ENCODE measurements around the gene PLEKHM1. TPM values are rescaled to one million over a fixed set of nuclear protein-coding genes. Genes with fewer than 3 reads are reported as not detected.
"Not testable (repeated sequence)": the region's sequence is repeated elsewhere in the genome, so short reads cannot be mapped to it uniquely, and the experiment has no call there.

The PLEKHM1 gene
- total and polyA plus RNA-seq, 4 experiments from 2014 or later: 6.8 to 92.5 (median 50.9) TPM

GRCh38 chr17:45449708-45450329 is 40.7 kb downstream of the PLEKHM1 start:
- H3K36me3 ChIP-seq (ENCODE audit: insufficient read depth, low read length); H3K27me3 ChIP-seq (ENCODE audit: insufficient read depth, low read length); CTCF ChIA-PET (ENCODE audit: partially characterized antibody); H3K27ac ChIP-seq (ENCODE audit: low read depth, low read length); H3K4me1 ChIP-seq (ENCODE audit: insufficient read depth, low read length); POLR2A ChIA-PET (ENCODE audit: partially characterized antibody); H3K27me3 Mint-ChIP-seq; H3K9me3 Mint-ChIP-seq; H3K4me3 Mint-ChIP-seq; H3K9me3 ChIP-seq (ENCODE audit: control insufficient read depth in 1 of 2, low read length in 2 of 2); DNase-seq; H3K4me3 ChIP-seq (ENCODE audit: low read length in 2 of 2); intact Hi-C loops (cut with micrococcal nuclease): not testable (repeated sequence)
- Mint-ChIP-seq H3K27ac (peak overlapping the region in 2 of 7 donors; percentile 74 to 81), H3K4me1 (peaks cover 8 to 24% (median 16%) of the 10 kb centered on the region in 4 donors), H3K36me3 (peaks cover 11 to 26% of the 10 kb centered on the region in 2 donors)

DNA sequence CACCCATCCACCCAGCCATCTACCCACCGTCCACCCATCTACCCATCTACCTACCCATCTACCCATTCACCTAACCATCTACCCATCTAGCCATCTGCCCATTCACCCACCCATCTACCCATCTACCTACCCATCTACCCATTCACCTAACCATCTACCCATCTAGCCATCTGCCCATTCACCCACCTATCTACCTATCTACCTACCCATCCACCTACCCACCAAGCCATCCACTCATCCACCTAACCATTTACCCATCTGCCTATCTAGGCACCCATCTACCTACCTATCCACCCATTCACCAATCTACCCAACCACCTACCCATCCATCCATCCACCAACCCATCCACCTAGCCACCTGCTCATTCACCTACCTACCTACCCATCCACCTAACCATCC is 41.3 kb downstream of the PLEKHM1 start:
- H3K9me3 Mint-ChIP-seq; CTCF ChIA-PET (ENCODE audit: partially characterized antibody); H3K27ac ChIP-seq (ENCODE audit: low read depth, low read length); H3K27me3 ChIP-seq (ENCODE audit: insufficient read depth, low read length); H3K4me3 Mint-ChIP-seq; DNase-seq; H3K4me1 ChIP-seq (ENCODE audit: insufficient read depth, low read length); H3K9me3 ChIP-seq (ENCODE audit: control insufficient read depth in 1 of 2, low read length in 2 of 2); H3K4me3 ChIP-seq (ENCODE audit: low read length in 2 of 2); intact Hi-C loops (cut with micrococcal nuclease); H3K36me3 ChIP-seq (ENCODE audit: insufficient read depth, low read length); H3K27me3 Mint-ChIP-seq; POLR2A ChIA-PET (ENCODE audit: partially characterized antibody): not testable (repeated sequence)
- H3K27ac Mint-ChIP-seq: peak overlapping the region in 1 of 7 donors; percentile 74
- H3K4me1 Mint-ChIP-seq: peaks cover 8 to 24% (median 16%) of the 10 kb centered on the region in 4 donors
- H3K36me3 Mint-ChIP-seq: peaks cover 6 to 22% of the 10 kb centered on the region in 2 donors

DNA sequence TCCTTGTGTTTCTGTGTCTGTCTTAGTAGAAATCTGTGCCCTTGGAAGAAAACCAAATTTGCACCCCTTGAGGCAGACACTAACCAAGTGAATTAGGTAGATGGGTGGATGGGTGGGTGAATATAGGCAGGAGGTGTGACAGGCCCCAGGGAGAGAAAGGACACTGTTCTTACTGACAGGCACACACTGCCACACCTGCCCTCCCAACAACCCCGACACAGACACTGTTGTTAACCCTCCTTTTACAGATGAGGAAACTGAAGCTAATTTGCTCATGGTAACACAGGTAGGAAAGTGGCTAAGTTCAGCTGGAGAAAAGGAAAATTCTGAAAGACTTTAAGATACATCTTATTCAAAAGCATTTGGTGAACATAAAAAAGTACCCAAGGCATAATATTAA is 42.0 kb downstream of the PLEKHM1 start:
- H3K27me3 ChIP-seq (ENCODE audit: insufficient read depth, low read length); H3K4me3 Mint-ChIP-seq; POLR2A ChIA-PET (ENCODE audit: partially characterized antibody); H3K9me3 ChIP-seq (ENCODE audit: control insufficient read depth in 1 of 2, low read length in 2 of 2); H3K27ac ChIP-seq (ENCODE audit: low read depth, low read length); H3K27me3 Mint-ChIP-seq; H3K36me3 ChIP-seq (ENCODE audit: insufficient read depth, low read length); H3K9me3 Mint-ChIP-seq; H3K4me3 ChIP-seq (ENCODE audit: low read length in 2 of 2); H3K4me1 ChIP-seq (ENCODE audit: insufficient read depth, low read length); DNase-seq; intact Hi-C loops (cut with micrococcal nuclease); CTCF ChIA-PET (ENCODE audit: partially characterized antibody): not testable (repeated sequence)
- Mint-ChIP-seq H3K4me1 (peaks cover 8 to 24% (median 16%) of the 10 kb centered on the region in 4 donors), H3K27ac (peak overlapping the region in 4 of 7 donors; percentile 50 to 66 (median 58)), H3K36me3 (peaks cover 6 to 22% of the 10 kb centered on the region in 2 donors)

DNA sequence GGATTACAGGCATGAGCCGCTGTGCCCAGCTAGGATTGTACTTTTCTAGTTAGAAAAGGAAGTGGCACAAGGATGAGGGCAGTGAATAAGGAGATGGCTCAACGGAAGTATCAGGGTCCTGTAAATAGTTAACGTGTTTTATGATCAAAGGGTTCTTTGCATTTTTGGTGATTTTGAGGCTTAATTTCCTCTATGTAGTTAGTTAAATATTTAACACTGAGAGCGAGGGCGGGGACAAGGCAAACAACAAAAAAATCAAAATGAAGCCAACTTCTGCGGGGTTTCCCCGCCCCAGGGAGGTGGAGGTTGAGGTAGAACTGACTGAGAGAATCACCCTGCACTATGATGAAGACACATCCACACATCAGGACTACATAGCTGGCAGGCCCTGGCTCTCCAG is 42.5 kb downstream of the PLEKHM1 start:
- CTCF ChIA-PET (ENCODE audit: partially characterized antibody); DNase-seq; H3K27me3 Mint-ChIP-seq; H3K4me3 Mint-ChIP-seq; H3K9me3 ChIP-seq (ENCODE audit: control insufficient read depth in 1 of 2, low read length in 2 of 2); H3K4me1 ChIP-seq (ENCODE audit: insufficient read depth, low read length); H3K27ac ChIP-seq (ENCODE audit: low read depth, low read length); intact Hi-C loops (cut with micrococcal nuclease); H3K27me3 ChIP-seq (ENCODE audit: insufficient read depth, low read length); H3K4me3 ChIP-seq (ENCODE audit: low read length in 2 of 2); H3K36me3 ChIP-seq (ENCODE audit: insufficient read depth, low read length); H3K9me3 Mint-ChIP-seq; POLR2A ChIA-PET (ENCODE audit: partially characterized antibody): not testable (repeated sequence)
- Mint-ChIP-seq H3K27ac (peak overlapping the region in 5 of 7 donors; percentile 3 to 66 (median 51)), H3K4me1 (peaks cover 8 to 24% (median 16%) of the 10 kb centered on the region in 4 donors), H3K36me3 (peaks cover 6 to 22% of the 10 kb centered on the region in 2 donors)

- H3K9me3 ChIP-seq (ENCODE audit: control insufficient read depth in 1 of 2, low read length in 2 of 2); CTCF ChIA-PET (ENCODE audit: partially characterized antibody); intact Hi-C loops (cut with micrococcal nuclease); H3K9me3 Mint-ChIP-seq; H3K27me3 ChIP-seq (ENCODE audit: insufficient read depth, low read length); H3K27me3 Mint-ChIP-seq; POLR2A ChIA-PET (ENCODE audit: partially characterized antibody); H3K36me3 ChIP-seq (ENCODE audit: insufficient read depth, low read length); H3K4me3 ChIP-seq (ENCODE audit: low read length in 2 of 2); H3K4me3 Mint-ChIP-seq; H3K4me1 ChIP-seq (ENCODE audit: insufficient read depth, low read length); H3K27ac ChIP-seq (ENCODE audit: low read depth, low read length); DNase-seq: not testable (repeated sequence)
- peak overlapping the region in 2 of 7 donors; percentile 51 to 57 for H3K27ac Mint-ChIP-seq
- H3K4me1 Mint-ChIP-seq: peaks cover 8 to 24% (median 16%) of the 10 kb centered on the region in 4 donors
- peaks cover 6 to 19% of the 10 kb centered on the region in 2 donors for H3K36me3 Mint-ChIP-seq
Observed at GRCh38 chr17:45447650-45448049, 42.9 kb downstream of the PLEKHM1 start.

DNA sequence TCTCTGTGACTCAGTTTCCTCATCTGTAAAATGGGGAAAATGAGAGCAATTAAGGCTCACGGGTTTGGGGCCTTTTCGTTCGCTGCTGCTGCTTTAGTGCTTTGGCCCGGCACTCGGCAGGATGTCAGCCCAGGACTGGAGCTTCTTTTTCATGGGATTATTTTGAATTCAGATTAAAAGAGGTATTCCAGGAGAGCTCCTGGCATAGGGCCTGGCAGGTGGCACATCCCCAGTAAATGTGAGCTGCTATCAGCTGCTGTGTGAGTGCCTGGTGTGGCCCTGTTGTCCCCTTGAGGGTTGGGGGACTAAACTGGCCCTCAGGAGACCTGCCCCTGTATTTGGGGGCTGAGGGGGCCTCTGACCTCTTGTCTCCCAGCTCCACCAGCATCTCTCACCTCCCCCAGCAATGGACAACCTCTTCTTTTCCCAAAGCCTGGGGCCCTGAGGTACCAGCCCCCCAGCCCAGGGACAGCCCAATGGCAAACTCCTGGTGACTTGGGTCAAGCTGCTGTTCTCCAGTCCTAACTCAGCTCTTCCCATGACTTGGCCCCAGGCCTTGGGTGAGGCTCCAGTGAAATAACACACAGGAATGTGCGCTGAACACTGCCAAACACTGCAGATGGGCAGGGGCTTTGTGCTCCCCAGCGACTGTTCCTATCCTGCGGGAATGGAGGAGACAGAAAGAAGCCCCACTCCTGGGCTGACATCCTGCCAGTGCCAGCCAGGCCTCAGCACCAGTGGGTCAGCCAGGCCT is 43.5 kb downstream of the PLEKHM1 start:
- Mint-ChIP-seq H3K27ac (peak overlapping the region in 3 of 7 donors; percentile 29 to 57 (median 51)), H3K36me3 (peaks cover 6 to 18% of the 10 kb centered on the region in 2 donors), H3K4me1 (peaks cover 8 to 24% (median 16%) of the 10 kb centered on the region in 4 donors)
- DNase-seq; H3K9me3 Mint-ChIP-seq; H3K27me3 ChIP-seq (ENCODE audit: insufficient read depth, low read length); H3K27me3 Mint-ChIP-seq; H3K27ac ChIP-seq (ENCODE audit: low read depth, low read length); H3K4me3 Mint-ChIP-seq; H3K9me3 ChIP-seq (ENCODE audit: control insufficient read depth in 1 of 2, low read length in 2 of 2); H3K4me1 ChIP-seq (ENCODE audit: insufficient read depth, low read length); intact Hi-C loops (cut with micrococcal nuclease); H3K36me3 ChIP-seq (ENCODE audit: insufficient read depth, low read length); POLR2A ChIA-PET (ENCODE audit: partially characterized antibody); H3K4me3 ChIP-seq (ENCODE audit: low read length in 2 of 2); CTCF ChIA-PET (ENCODE audit: partially characterized antibody): not testable (repeated sequence)

DNA sequence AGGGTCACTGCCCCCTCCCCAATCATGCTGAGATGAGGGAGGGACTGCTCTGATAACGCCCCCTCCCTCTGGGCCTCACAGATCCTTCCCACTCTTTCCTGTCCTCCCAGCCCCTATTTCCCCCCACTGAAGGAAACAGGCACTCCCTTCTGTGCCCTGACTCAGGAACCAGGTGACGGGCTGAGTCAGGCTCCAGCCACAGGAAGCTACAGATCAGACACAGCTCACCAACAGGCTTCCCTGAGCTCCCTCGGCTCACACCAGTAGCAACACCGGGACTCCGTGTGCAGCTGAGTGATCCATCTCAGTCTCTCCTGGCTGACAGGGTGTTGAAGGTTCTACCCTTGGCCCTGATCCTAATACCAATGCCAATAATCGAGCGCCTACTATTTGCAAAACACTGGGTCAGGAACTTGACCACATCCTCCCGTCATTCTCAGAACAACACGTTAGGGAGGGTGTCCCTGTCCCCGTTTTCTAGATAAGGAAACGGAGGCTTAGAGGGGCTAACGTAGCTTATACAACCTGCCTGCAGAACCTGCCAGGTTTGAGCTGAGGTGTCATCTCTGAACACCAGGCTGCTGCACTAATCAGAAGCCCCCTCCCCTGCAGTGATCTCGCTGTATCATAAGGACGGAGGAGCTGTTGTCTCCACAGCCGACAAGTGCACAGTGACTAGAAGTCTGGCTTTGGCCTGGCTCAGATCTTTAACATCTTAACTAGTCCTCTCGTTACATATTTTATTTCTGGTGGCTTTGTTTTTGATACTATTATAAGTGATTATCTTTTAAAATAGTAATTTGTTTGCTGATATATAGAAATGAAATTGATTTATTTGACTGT is 44.4 kb downstream of the PLEKHM1 start:
- POLR2A ChIA-PET (ENCODE audit: partially characterized antibody); intact Hi-C loops (cut with micrococcal nuclease); H3K9me3 ChIP-seq (ENCODE audit: control insufficient read depth in 1 of 2, low read length in 2 of 2); H3K4me1 ChIP-seq (ENCODE audit: insufficient read depth, low read length); H3K27me3 Mint-ChIP-seq; H3K9me3 Mint-ChIP-seq; DNase-seq; H3K27me3 ChIP-seq (ENCODE audit: insufficient read depth, low read length); H3K27ac ChIP-seq (ENCODE audit: low read depth, low read length); H3K36me3 ChIP-seq (ENCODE audit: insufficient read depth, low read length); H3K4me3 ChIP-seq (ENCODE audit: low read length in 2 of 2); CTCF ChIA-PET (ENCODE audit: partially characterized antibody): not testable (repeated sequence)
- Mint-ChIP-seq H3K4me1 (peaks cover 8 to 28% (median 18%) of the 10 kb centered on the region in 4 donors), H3K36me3 (peaks cover 6 to 18% of the 10 kb centered on the region in 2 donors), H3K27ac (peak overlapping the region; percentile 48 to 88 (median 82)), H3K4me3 (peak overlapping the region in 7 of 8 donors; percentile 35 to 78 (median 62))
